Measurements from ENCODE around the gene PLIN4.

Gene PLIN4

DNA sequence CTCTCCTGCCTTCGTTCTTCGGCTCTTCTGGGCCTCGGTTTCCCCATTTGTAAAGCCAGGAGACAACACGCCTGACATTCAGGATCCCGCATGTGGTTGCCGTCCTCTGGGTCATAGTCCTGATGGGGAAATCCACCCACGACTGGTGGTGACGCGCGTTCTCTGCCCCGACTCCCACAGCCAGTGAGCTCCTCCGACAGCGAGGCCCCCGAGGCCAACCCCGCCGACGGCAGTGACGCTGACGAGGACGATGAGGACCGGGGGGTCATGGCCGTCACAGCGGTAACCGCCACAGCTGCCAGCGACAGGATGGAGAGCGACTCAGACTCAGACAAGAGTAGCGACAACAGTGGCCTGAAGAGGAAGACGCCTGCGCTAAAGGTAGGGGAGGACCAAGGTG is 29.8 kb downstream of the PLIN4 start:
- no peak for DNase-seq

DNA sequence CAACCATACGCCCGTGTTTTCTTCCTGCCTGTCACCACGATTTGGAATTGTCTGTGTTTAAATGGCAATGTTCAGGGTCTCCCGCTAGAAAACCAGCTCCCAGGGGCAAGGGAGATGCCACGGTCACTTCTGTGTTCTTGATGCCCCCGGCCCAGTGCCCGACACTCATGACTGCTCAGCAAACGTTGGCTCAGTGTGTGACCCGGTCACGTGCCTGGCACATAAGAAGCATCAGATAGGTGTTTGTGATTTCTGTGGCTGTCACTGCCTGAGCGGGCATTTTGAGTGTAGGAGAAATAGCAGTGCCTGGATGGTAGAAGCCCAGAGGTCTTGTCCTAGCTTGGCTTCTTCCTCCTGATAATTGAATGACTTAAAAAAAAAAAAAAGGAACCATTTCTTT is 30.7 kb downstream of the PLIN4 start:
- no peak for DNase-seq

DNA sequence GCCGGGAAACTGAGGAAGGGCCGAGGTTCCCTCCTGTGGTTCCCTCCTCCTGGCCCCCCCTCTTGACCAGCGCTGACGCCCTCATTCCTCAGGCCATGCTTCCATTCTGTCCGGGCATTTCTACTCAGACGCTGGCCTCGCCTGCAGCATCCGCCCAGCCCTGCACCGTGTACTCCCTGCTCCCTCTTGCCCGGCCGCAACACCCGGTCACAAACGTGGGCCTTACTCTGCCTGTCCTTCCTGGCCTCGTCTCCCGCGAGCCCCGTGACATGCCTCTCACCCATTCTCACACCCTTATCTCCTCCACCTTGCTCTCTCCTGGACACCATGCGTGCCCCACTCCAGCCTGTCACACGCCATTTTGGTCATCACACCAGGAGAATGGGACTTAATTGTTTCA is 34.9 kb downstream of the PLIN4 start:
- DNase-seq, result no peak

DNA sequence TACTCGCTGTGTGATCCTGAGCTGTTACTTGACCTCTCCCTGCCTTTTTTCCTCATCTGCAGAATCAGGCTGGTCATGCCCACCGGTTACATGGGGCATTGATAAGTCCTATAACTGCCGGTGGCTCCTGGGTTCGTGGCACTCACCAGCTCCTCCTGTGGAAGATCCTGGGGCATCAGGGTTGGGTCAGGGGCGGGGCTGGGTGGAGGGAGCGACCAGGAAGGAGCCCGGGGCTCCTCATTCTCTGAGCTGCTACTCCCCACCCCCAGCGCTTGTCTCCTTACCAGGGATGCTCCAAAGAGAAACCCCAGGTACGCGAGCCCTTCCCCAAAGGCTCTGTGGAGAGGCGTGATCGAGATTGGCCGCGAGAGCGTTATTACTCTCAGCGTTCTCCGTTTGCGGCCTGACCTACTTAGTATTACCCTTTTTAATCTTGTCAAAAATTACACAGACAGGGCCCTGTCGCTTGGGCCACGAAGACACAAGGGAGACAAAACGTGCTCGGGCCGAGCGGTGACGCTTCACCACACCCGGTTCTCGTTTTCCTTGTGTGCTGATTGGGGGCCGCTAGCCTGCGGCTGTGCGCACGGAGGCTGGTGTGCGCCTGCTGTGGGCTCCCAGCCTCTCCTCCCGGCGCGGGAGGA is 35.4 kb downstream of the PLIN4 start:
- DNase-seq, result no peak

DNA sequence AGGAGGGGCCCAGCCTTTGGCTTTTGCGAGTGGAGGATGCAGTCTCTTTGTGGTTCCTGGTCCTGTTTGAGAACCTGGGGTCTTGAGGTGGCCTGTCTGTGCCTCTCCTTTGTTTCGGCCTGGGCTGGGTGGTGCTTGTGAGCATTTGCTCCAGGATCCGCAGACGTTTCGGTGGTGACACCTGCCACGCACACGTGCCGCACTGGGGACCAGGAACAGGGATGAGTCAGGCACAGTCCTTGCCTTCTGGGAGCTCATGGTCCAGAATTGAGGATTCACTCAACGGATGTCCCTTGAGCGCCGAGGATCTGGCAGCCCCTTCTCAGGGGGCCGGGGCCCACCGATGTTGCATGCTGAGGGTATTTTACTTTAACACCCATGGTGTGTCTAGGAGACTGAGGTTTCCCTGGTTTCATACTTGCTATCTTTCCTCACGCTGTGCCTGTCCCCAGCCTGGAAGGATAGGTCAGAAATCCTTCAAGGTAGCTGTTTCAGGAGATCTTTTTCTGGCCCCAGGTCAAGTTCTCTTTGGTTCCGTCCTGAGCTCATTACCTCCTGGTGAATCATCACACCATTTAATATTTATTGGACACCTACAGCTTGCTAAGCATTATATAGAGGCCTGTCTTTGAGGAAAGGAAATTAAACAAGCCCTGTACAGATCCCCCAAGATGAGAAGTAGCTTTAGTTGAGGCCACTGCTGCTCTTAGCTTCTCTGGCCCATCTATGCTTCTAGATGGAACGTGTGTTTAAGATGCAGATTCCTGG is 41.1 kb downstream of the PLIN4 start:
- DNase-seq, result no peak

DNA sequence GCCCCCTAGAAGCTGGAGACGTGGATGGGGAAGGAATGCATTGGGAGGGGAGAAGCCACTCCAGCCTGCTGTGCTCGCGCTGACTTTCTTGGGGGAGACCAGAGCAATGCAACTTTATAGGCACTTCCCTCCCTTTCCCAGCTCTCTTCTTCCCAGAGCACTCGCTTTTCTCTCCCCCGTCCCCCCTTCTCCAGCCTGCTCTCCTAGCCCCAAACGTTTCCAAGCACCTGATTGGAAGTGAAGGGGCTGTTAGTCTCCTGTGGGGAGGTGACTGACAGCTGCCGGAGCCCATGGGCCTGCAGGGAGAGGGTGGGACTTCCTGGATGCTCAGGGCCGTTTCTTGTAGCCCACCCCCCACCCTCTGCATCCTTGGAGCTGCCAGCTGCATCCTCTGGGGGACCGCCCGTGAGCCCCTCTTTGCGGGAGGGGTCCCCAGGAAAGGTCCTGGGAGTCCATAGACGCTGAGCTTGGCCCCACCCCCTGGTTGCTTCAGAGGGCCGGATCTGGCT is 43.7 kb downstream of the PLIN4 start:
- peak; percentile 82 for DNase-seq

DNA sequence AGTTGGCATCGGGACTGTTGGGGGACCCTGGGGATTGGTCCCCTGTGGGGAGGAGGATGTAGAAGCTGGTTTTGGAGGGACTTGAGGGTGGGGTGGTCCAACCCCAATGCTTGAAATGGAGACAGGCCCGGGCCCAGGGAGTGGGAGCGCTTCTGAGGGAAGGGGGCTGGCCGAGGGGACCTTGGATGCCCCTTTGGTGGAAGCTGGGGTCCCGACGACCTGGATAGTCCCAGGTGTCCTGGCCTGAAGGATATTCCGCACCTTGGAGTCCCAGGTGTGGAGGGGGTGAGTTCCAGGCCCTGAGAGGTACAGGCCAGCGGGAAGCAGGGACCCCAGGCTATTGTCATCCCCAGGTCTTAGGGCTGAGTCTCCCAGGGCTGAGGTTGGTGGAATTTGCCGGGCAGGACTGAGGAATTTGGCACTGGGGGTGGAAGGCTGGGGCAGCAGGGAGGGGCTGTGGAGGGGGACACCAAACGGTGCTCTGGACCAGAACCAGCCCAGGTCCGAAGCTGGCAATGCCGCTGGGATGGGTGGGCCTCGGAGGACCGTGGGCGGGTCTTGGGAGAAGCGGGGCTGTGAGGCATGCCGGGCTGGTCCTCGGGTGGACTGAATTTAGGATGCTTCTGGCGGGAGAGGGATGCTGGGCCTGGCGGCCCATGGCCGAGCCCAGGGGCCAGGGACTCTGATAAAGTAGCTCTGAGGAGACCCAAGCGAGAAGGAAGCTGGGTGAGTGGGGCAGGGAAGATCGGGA is 44.3 kb downstream of the PLIN4 start:
- no peak for DNase-seq

DNA sequence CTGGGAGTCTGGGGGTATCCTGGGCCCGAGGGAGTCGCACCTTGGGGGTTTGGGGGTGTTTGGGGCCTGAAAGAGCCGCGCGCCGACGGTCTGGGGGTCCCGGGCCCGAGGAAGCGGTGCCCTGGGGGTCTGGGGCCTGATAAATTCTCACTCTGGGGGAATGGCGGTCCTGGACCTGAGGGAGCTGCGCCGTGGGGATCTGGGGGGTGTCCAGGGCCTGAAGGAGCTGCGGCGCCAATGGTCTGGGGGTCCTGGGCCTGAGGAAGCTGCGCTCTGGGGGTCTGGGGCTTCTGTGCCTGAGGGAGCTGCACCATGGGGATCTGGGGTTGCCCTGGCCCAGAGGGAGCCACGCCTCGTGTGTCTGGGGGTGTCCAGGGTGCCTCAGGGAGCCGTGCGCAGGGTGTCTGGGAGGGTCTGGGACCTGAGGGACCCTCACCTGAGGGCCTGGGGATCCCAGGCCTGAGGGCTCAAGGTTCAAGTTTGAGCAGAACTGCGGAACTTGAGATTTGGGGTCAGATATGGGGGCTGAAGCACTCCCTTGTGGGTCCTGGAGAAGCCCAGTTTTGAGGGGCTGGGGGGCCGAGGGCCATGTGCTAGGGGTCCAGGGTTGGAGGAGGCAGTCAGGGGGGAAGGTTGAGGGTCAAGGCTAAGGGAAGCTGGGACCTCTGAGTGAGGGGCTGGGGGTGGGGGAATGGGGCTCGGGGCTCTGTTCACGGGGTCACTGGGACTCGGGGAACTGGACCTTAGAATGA is 45.1 kb downstream of the PLIN4 start:
- no peak for DNase-seq

DNA sequence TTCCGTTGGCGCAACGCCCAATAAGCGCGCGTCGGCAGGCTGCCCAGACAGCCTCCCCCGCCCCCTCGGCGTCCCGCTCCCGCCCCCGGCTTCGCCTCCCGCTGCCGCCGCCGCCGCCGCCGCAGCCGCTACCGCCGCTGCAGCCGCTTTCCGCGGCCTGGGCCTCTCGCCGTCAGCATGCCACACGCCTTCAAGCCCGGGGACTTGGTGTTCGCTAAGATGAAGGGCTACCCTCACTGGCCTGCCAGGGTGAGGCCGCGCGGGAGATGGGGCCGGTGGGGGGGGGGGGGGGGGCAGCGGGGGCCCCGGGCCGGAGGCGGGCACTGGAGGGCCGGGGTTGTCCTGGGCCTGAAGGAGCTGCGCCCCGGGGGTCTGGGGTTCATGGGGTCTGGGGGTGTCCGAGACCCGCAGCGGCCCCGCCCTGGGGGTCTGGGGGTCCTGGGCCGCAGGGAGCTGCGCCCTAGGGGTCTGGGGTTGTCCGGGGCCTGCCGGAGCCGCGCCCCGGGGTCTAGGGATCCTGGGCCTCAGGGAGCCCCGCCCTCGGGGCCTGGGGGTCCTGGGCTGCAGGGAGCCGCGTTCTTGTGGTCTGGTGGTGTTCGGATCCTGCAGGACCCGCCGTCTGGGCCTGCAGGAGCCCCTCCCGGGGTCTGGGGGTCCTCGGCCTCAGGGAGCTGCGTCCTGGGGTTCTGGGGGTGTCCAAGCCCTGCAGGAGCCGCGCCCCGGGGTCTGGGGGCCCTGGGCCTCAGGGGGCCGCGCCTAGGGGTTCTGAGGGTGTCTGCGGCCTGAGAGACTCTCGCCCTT is 45.9 kb downstream of the PLIN4 start, which contains the start of gene HDGFL2:
HDGFL2 (plus strand) TSS at position 124 of the 801 bp plus-strand sequence; CDS start at position 178, 54 bp downstream.
- DNase-seq, result no peak

DNA sequence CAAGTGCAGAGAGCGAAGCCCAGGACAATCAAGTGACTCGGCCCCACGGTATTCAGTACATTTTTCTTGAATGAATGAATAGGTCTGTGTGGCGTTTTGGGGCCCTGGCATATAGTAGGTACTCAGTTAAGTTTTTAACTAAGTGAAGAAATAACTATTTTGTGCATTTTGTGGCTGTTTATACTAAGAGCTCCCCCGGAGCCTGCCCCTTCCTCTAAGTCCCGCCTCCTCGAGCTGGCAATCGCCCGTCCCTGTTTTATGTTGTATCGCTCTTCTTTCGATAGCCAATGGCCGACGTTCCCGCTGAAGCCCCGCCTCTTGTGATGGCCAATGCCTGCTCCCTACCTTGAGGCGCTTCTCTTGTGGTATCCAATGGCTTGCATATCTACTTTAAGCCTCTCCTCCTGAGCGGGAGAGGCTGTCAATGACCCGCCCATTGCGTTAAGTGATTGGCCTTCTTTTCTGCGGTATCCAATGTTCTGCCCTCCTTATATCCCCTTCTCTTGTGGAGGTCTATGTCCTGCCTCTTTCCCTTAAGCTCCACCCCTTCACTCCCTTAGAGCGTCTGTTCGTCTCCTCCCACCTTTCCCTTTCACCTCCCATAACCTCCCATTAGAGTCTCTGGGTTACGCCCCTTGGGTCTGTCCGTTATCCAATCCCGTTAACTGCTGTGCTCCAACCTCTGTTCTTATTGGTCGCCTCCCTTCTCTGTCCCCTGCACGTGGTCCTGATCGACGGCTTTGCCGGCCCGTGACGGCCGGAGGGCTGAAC is 46.7 kb downstream of the PLIN4 start:
- peak; percentile 100 for DNase-seq

DNA sequence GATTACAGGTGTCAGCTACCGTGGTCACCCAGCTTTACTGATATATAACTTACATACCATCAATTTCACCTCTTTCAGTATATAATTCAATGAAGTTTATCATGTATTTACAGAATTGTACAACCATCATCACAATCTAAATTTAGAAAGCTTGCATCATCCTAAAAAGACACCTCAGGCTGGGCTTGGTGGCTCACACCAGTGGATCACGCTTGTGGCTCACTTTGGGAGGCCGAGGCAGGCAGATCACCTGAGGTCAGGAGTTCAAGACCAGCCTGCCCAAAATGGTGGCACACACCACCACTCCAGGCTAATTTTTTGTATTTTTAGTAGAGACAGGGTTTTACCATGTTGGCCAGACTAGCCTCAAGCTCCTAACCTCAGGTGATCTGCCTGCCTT is 50.5 kb downstream of the PLIN4 start:
- DNase-seq, result no peak

DNA sequence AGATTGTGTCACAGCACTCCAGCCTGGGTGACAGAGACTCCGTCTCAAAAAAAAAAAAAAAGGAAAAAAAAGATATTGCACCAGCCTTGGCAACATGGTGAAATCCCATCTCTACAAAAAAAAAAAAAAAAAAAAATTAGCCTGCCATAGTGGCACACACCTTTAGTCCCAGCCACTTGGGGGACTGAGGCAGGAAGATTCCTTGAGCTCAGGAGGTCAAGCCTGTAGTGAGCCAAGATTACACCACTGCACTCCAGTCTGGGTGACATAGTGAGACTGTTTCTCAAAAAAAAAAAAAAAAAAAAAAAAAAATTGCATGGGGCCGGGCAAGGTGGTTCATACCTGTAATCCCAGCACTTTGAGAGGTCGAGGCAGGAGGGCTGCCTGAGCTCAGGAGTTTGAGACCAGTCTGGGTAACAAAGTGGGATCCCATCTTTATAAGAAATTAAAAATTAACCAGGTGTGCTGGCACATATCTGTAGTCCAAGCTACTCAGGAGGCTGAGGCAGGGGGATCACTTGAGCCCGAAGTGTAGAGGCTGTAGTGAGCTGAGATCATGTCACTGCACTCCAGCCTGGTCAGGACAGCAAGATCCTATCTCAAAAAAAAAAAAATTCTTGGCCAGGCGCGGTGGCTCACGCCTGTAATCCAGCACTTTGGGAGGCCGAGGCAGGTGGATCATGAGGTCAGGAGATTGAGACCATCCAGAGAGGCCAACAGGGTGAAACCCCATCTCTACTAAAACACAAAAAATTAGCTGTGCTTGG is 53.3 kb downstream of the PLIN4 start:
- DNase-seq, result no peak

DNA sequence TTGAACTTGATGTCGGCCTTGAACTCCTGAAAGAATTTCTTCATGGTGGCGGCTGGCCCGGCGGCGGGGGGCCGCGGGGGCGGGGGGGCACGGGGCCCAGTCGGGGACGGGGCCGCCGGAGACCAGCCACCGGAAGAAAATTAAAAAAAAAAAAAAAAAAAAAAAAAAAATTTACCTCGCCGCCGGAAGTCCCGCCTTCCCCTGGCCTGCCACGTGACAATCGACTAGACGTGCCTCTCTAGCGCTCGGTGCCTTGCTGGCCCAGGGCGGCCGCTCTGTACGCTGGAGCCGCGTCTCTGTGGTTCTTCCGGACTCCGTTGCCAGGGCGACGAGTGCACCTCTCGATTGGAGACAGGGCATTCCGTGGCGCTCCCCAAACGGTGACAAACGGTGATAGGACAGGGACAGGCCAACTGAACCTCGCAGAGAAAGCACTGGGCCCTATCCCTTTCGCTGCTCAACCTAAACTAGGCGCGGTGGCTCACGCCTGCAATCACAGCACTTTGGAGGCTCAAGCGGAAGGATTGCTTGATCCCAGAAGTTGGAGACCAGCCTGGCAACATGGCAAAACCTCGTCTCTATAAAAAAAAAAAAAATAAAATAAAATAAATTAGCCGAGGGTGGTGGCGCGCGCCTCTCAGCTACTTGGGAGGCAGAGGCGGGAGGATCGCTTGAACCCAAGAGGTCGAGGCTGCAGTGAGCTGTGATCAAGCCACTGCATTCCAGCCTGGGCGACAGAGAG is 60.5 kb downstream of the PLIN4 start, which contains the start of gene UBXN6:
UBXN6 (minus strand) TSS at position 141 of the 742 bp plus-strand sequence; CDS start at position 44, 97 bp downstream.
- peak; percentile 98 for DNase-seq

DNA sequence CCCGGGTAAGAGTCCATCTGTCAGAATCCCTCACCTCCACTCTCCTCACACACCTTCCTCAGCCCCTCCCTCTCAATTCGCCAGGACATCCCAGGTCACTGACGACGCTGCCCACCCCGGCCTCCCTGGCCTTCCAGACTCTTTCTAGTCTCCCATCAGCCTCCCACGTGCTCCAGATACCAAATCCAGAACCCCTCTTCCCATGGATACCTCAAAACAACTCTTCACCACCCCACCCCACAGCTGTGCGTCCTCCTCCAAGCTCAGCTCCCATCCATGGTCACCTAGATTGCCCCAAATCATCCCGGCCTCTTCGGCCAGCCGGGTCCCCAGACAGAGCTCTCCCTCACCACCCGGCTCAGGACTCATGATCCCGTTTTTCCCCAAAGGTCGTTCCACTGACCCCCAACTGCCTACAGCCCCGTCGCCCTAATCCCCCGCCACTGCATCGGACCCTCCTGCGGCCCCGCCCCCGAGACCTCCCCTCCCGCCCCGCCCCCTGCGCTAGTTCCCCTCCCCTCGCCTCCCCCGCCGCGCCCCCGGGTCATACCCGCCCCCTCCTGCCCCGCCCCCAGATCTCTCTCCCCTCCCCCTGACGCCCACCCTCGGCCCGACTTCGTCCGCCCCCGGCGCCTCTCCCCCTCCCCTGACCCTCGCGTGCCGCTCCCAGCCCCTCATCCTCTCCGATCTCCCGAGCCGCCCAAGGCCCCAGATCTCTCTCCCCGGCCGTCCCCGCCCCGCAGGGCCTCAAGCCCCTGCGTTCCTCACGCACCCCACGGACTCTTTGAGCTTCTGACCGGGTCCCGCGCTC is 61.2 kb downstream of the PLIN4 start:
- peak; percentile 70 for DNase-seq

DNA sequence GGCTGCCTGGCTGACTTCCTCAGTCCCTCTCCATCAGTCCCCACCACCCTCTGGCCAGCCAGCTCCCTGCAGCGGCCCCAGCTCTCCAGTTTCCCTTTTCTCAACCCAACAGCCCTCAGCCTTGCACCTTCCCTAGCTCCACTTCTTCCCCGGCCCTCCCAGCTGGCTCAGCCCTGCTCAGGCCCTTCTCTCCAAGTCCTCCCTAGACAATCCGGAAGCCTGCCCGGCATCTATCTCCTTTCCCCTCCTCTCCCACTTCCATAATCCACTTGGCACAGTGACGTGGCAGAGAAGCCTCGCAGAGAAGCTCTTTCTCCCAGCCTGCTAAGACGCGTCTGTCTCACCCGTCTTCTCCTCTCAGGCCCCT is 61.8 kb downstream of the PLIN4 start:
- no peak for DNase-seq

DNA sequence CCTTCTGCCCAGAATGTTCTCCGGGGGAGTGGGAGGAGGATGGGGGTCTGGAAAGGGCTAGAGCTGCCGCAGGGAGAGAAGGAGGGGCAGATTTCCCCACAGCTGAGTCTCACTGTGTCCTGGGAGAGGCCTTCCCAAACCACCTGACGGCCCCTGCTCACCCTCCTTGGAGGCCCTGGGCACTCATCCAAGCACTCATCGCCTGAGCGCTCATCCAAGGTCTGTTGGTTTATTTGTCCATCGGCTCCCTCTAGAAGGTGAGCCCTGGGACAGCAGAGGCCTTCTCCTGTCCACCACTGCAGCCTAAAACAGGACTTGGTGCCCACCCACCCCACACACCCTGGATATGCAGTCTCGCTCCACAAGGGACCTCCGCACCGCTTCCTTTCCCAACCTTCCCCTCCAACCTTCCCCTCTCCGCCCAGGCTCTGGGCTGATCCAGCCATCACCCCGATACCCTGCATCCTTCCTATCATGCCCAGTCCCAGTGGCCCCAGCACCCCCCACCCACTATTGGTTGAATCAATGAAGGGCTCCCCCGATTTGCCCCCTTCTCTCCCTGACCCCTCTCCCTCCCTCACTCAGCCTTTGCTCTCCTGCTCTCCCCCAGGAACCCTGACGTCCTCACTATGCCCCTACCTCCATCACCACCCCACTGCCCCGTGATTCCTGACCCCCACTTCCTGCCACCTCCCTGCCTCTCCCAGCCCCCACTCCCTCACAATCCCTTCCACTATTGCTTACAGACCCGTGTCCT is 62.4 kb downstream of the PLIN4 start:
- DNase-seq, result peak; percentile 75

DNA sequence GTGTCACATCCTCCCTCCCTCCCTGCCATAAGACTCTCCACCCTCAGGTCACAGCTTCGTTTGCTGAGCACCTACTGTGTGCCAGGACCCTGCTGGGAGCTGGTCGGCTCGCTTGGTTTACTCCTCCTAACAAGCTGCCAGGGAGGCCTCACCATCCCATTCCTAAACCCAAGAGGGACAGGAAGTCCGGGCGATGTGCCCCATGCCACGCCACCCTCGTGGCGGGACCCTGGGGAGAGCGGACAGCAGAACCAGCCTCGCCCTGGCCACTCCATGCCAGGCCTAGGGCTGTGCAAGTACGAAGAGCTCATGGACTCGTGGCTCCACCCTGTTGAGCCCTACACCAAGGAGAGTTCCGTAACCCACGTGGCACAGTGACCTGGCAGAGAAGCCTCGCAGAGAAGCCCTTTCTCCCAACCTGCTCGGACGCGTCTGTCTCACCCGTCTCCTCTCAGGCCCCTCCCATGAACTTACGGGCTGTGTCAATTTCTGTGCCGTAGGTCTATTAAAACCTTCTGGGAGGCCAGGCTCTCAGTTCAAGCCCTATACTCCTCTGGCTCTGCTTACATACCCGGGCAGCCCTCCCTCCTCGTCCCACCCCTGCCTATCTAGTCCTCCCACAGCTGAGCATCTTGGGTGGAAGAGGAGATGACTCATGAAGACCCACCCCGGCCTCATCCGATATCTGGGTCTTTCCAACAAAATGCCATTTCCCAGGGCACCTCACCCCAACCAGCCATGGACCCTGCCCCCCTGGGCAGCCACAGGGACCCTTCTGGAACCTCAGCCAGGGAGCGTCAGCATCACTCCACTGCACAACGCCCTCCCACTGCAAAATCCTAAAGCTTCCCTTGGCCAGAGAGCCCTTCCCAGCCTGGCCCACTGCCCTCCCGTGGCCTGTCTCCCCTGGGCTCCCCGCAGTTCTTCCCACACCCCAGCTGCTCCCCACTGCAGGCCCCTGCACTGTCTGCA is 63.3 kb downstream of the PLIN4 start:
- no peak for DNase-seq
